Activated CD4-positive, CD25-positive, alpha-beta regulatory T cell (primary cell): ENCODE data around the gene FAM3A.

Experiments used
- DNase-seq, 4 experiments: peaks; one replicate each; lab custom pipeline; 2025; lab: John Stamatoyannopoulos, UW

Gene FAM3A

GRCh38 chrX:154478728-154479622 lies 37.1 kb downstream of the FAM3A start, which contains the start of gene LAGE3:
LAGE3 (minus strand) TSS chrX:154479281; CDS start chrX:154478915, 366 bp downstream.
- DNase-seq: peak; percentile 82 to 87 (median 85)

GRCh38 chrX:154477891-154478477 lies 38.0 kb downstream of the FAM3A start:
- DNase-seq: no peak

GRCh38 chrX:154476821-154477220 lies 39.2 kb downstream of the FAM3A start:
- DNase-seq: no peak

GRCh38 chrX:154473683-154474082 lies 42.3 kb downstream of the FAM3A start:
- no peak for DNase-seq

GRCh38 chrX:154472685-154473632 lies 43.1 kb downstream of the FAM3A start:
- no peak for DNase-seq

- no peak for DNase-seq
These were observed 44.0 kb downstream of the FAM3A start for GRCh38 chrX:154471839-154472684.

- no peak for DNase-seq
These were observed 45.0 kb downstream of the FAM3A start for GRCh38 chrX:154470914-154471568.

- DNase-seq: no peak
These were observed 45.6 kb downstream of the FAM3A start for GRCh38 chrX:154470434-154470833.

GRCh38 chrX:154469880-154470279 lies 46.2 kb downstream of the FAM3A start:
- DNase-seq: no peak

- DNase-seq: no peak
These were observed 46.9 kb downstream of the FAM3A start for GRCh38 chrX:154469114-154469513.

- no peak for DNase-seq
These were observed 47.8 kb downstream of the FAM3A start for GRCh38 chrX:154468217-154468616.

- DNase-seq: no peak
These were observed 48.5 kb downstream of the FAM3A start for GRCh38 chrX:154467556-154467955.

GRCh38 chrX:154466907-154467306 lies 49.1 kb downstream of the FAM3A start:
- no peak for DNase-seq

- no peak for DNase-seq
These were observed 50.0 kb downstream of the FAM3A start for GRCh38 chrX:154466036-154466435.

GRCh38 chrX:154465601-154466000 lies 50.4 kb downstream of the FAM3A start:
- DNase-seq: no peak

- no peak for DNase-seq
These were observed 51.1 kb downstream of the FAM3A start for GRCh38 chrX:154464806-154465365.

GRCh38 chrX:154463611-154464220 lies 52.3 kb downstream of the FAM3A start:
- no peak for DNase-seq

GRCh38 chrX:154462396-154462795 lies 53.6 kb downstream of the FAM3A start:
- no peak for DNase-seq

- DNase-seq: no peak
These were observed 55.7 kb downstream of the FAM3A start for GRCh38 chrX:154460326-154460725.

- DNase-seq: no peak
These were observed 56.2 kb downstream of the FAM3A start for GRCh38 chrX:154459832-154460231.
